Esophagus squamous epithelium (tissue), 4 donors: ENCODE results near the gene SLC6A9.

Experiments used
- CTCF ChIP-seq, 6 experiments: fragments of 450-650 bp in 4 of 6; fragments of 200-600 bp in 2 of 6; sonication (generic) in 2 of 6; IDR thresholded peaks; one replicate each; pipeline ENCODE4 v1.5.1; 2016 to 2019; ENCODE audit warnings: antibody characterized with exemption in 6 of 6, mild to moderate bottlenecking in 4 of 6, moderate library complexity in 4 of 6
- POLR2A ChIP-seq, 4 donors: fragments of 450-650 bp; IDR thresholded peaks; one replicate each; pipeline ENCODE4 v1.6.1; 2017; ENCODE audit warnings: antibody characterized with exemption in 4 of 4, mild to moderate bottlenecking in 4 of 4, moderate library complexity in 3 of 4

GRCh38 chr1:43982241-43982640 is 49.0 kb downstream of the SLC6A9 start:
- TF ChIP-seq CTCF (IDR thresholded peaks at IDR 0.05) (no peak), POLR2A (IDR thresholded peaks at IDR 0.05) (no peak)
